Nephron (organoid): ENCODE data around the gene MIR17HG.

Experiments used
- H3K27ac Mint-ChIP-seq, 3 experiments: 2 replicates each; pipeline ENCODE4 v1.8.0; 2020; ENCODE audit warnings: mixed read lengths in 3 of 3, mild to moderate bottlenecking in 2 of 3, moderate library complexity in 1 of 3
- H3K27me3 Mint-ChIP-seq: 2 replicates; pipeline ENCODE4 v1.8.0; 2021; ENCODE audit warnings: low read depth, mild to moderate bottlenecking, moderate library complexity, mixed read lengths
- H3K36me3 Mint-ChIP-seq: 2 replicates; pipeline ENCODE4 v1.8.0; 2020; ENCODE audit warnings: low read depth, mixed read lengths
- H3K4me1 Mint-ChIP-seq: 2 replicates; pipeline ENCODE4 v1.8.0; 2020; ENCODE audit warnings: mixed read lengths
- H3K4me3 Mint-ChIP-seq, 3 experiments: 2 replicates each; pipeline ENCODE4 v1.8.0; 2020; ENCODE audit warnings: mild to moderate bottlenecking in 3 of 3, mixed read lengths in 3 of 3, moderate library complexity in 2 of 3
- H3K9me3 Mint-ChIP-seq: 2 replicates; pipeline ENCODE4 v1.8.0; 2020; ENCODE audit warnings: mixed read lengths
- TF ChIP-seq, protein P1 (sequence below), 3 experiments: fragments of 200-600 bp; sonication (generic); IDR thresholded peaks; one replicate each; pipeline ENCODE4 v1.5.0; 2021; ENCODE audit warnings: antibody characterized with exemption in 3 of 3; ENCODE audit not compliant: unreplicated experiment in 3 of 3

Gene MIR17HG

DNA sequence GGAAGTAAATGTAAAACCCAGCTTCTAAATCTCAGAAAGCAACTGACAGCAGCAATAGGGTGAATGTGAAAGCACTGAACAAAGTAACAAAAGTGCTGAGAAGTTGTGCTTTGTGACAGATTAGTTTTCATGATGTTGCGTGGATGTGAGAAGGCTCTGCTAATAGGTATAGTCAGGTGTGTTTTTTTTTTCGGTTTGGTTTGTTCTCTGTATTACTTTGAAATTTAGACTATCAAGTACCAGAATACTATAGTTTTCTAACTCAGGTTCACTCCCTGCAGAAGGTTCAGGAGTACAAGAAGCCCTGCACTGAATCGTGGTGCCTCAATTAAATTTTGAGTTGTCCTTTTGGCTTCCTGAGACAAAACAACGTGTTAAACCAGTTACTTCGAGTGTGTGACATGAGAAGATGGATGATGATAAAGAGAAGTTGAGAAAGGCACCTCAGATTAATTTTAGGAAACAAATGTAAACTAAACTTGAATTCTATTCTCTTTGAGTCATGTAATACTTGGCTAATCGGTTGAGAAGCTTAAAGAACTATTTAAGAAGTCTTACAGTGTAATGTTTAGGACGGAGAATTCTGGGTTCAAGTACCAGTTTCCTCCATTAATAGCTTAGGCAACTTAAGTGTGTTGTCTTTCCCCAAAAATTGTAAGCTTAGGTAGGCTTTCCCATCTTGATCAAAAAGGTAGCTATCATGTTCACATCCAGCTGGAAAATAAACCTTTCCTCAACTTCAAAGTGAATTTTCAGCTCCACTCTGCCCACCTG is 10.3 kb downstream of the MIR17HG start:
- peaks cover 31% of the 10 kb centered on the region for H3K4me1 Mint-ChIP-seq
- no peaks in the 10 kb centered on the region for H3K27me3 Mint-ChIP-seq
- H3K9me3 Mint-ChIP-seq: no peaks in the 10 kb centered on the region
- no peak overlapping the region for H3K4me3 Mint-ChIP-seq
- H3K27ac Mint-ChIP-seq: peak overlapping the region; percentile 10 to 45 (median 16)
- H3K36me3 Mint-ChIP-seq: peaks cover 47% of the 10 kb centered on the region
- TF ChIP-seq, protein P1, sequence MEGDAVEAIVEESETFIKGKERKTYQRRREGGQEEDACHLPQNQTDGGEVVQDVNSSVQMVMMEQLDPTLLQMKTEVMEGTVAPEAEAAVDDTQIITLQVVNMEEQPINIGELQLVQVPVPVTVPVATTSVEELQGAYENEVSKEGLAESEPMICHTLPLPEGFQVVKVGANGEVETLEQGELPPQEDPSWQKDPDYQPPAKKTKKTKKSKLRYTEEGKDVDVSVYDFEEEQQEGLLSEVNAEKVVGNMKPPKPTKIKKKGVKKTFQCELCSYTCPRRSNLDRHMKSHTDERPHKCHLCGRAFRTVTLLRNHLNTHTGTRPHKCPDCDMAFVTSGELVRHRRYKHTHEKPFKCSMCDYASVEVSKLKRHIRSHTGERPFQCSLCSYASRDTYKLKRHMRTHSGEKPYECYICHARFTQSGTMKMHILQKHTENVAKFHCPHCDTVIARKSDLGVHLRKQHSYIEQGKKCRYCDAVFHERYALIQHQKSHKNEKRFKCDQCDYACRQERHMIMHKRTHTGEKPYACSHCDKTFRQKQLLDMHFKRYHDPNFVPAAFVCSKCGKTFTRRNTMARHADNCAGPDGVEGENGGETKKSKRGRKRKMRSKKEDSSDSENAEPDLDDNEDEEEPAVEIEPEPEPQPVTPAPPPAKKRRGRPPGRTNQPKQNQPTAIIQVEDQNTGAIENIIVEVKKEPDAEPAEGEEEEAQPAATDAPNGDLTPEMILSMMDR (IDR thresholded peaks at IDR 0.05; ENCODE audit: unreplicated experiment in 3 of 3): no peak

DNA sequence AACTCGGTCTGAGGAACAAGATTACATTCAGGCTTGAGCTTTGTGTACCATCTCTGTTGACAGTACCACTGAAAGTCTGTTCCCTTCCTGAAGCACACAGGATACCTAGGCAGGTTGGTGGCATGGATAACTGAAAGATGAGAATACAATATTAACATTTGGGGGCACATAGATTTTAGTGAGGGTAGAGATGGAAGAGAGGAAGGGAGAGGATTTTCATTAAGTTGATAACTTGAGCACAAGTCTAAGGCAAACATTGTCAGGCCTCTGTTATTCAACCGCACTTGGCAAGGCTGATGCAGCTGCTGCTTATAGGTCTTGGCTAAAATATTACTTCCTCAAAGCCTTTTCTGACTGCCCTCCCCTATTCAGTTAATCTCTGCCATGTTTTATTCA is 10.9 kb downstream of the MIR17HG start:
- H3K4me1 Mint-ChIP-seq: peaks cover 27% of the 10 kb centered on the region
- peaks cover 43% of the 10 kb centered on the region for H3K36me3 Mint-ChIP-seq
- no peaks in the 10 kb centered on the region for H3K9me3 Mint-ChIP-seq
- no peaks in the 10 kb centered on the region for H3K27me3 Mint-ChIP-seq
- TF ChIP-seq, protein P1 (IDR thresholded peaks at IDR 0.05; ENCODE audit: unreplicated experiment in 3 of 3): no peak
- peak overlapping the region; percentile 0 to 45 (median 10) for H3K27ac Mint-ChIP-seq
- H3K4me3 Mint-ChIP-seq: no peak overlapping the region

DNA sequence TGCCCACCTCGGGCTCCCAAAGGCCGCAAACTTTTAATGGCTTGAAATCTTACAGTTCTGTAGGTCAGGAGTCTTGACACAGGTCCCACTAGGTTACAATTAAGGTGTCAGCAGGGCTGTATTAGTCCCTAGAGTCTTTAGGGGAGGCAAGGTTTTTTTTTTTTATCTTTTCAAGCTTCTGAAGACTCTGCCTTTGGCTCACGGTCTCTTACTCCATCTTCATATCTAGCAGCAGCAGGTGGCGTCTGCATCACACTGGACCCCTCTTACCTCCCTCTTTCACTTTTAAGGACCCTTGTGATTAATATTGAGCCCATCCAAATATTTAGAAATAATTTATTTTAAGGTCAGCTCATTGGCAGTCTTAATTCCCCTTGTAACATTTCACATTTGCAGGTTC is 11.6 kb downstream of the MIR17HG start:
- H3K4me3 Mint-ChIP-seq: no peak overlapping the region
- TF ChIP-seq, protein P1 (IDR thresholded peaks at IDR 0.05; ENCODE audit: unreplicated experiment in 3 of 3): no peak
- peak overlapping the region in 2 of 3 experiments; percentile 7 to 13 for H3K27ac Mint-ChIP-seq
- H3K9me3 Mint-ChIP-seq: no peaks in the 10 kb centered on the region
- H3K27me3 Mint-ChIP-seq: no peaks in the 10 kb centered on the region
- H3K4me1 Mint-ChIP-seq: peaks cover 26% of the 10 kb centered on the region
- peaks cover 35% of the 10 kb centered on the region for H3K36me3 Mint-ChIP-seq

DNA sequence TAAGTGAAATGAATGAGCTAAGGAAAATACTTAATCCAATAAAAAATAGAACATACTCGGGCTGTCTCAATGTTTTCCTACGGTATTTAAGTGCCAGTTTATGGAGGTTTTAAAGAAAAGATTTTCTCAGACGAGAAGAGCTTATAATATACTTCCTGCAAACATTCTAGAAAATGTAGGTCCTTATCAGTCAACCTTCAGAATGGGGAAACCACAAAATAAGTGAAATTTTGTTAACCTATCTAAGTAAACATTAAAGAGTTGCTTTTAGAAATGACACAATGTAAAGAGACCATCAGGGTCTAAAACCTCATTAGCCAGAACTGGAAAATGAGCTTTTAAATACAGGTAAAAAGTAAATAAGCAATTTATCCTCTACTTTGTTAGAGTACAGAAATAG is 12.1 kb downstream of the MIR17HG start:
- Mint-ChIP-seq H3K27ac (peak overlapping the region in 1 of 3 experiments; percentile 13), H3K36me3 (peaks cover 30% of the 10 kb centered on the region), H3K27me3 (no peaks in the 10 kb centered on the region), H3K4me1 (peaks cover 24% of the 10 kb centered on the region), H3K9me3 (no peaks in the 10 kb centered on the region), H3K4me3 (no peak overlapping the region)
- TF ChIP-seq, protein P1 (IDR thresholded peaks at IDR 0.05; ENCODE audit: unreplicated experiment in 3 of 3): no peak

GRCh38 chr13:91360246-91360751 is 12.8 kb downstream of the MIR17HG start:
- Mint-ChIP-seq H3K36me3 (peaks cover 24% of the 10 kb centered on the region), H3K27me3 (no peaks in the 10 kb centered on the region), H3K27ac (peak overlapping the region in 2 of 3 experiments; percentile 1), H3K9me3 (no peaks in the 10 kb centered on the region), H3K4me3 (no peak overlapping the region), H3K4me1 (peaks cover 21% of the 10 kb centered on the region)
- TF ChIP-seq, protein P1 (IDR thresholded peaks at IDR 0.05; ENCODE audit: unreplicated experiment in 3 of 3): no peak
